GM12878 (cell line): ENCODE results near the gene PCDHB12. TPM values are rescaled to one million over a fixed set of nuclear protein-coding genes. Genes with fewer than 3 reads are reported as not detected.
"Not testable (repeated sequence)": the region's sequence is repeated elsewhere in the genome, so short reads cannot be mapped to it uniquely, and the experiment has no call there.

ENCODE experiments used
- ATAC-seq: fragments of 200-7000 bp; cut with Tn5 transposase; 3 replicates; pipeline ENCODE4 v1.9.1; 2020; ENCODE audit warnings: mild to moderate bottlenecking, moderate library complexity
- BruUV-seq: library from RNA; stranded (reverse); fragments of 400-500 nt; replicated peaks from 2 replicates; lab custom pipeline; 2021; lab: Mats Ljungman, UMichigan
- CTCF ChIA-PET: fragments of 300-600 bp; sonication (Branson Sonifier 250); formaldehyde crosslinking; extraction: SDS; loops from one replicate; lab custom pipeline; 2021; ENCODE audit warnings: inconsistent platforms; lab: Yijun Ruan, JAX
- POLR2A ChIA-PET: fragments of 350-600 bp; formaldehyde crosslinking; extraction: SDS; loops from one replicate; lab custom pipeline; 2021; ENCODE audit warnings: inconsistent platforms; lab: Charles Lee
- RAD21 ChIA-PET: fragments of 300-600 bp; sonication (Branson Sonifier 250); formaldehyde crosslinking; loops from one replicate; lab custom pipeline; 2023; ENCODE audit warnings: antibody characterized with exemption; ENCODE audit not compliant: unreplicated experiment; lab: Charles Lee
- SMC1A ChIA-PET: fragments of 300-600 bp; sonication (Branson Sonifier 250); formaldehyde crosslinking; loops from one replicate; lab custom pipeline; 2023; ENCODE audit not compliant: unreplicated experiment, uncharacterized antibody; lab: Charles Lee
- DNase-seq: peaks from one replicate; pipeline ENCODE4 v3.0.0-alpha.2; 2011; ENCODE audit warnings: low read depth, low spot score
- FAIRE-seq: peaks from 3 replicates; lab custom pipeline; 2011; peaks lifted over from hg19 to GRCh38; lab: Jason Lieb, UNC
- H2AFZ ChIP-seq: 2 replicates; pipeline ENCODE4 v1.6.0; 2011; ENCODE audit warnings: low read depth, low read length, control low read depth; ENCODE audit not compliant: control insufficient read depth
- H3K27ac ChIP-seq: 2 replicates; pipeline ENCODE4 v1.5.1; 2011; ENCODE audit warnings: control low read depth; ENCODE audit not compliant: control insufficient read depth, insufficient read depth
- H3K27me3 ChIP-seq, 2 experiments: replicated peaks in 1 of 2; 2 replicates each; pipeline versions ENCODE4 v1.6.0 to v1.6.1; 2011; ENCODE audit warnings: low read length in 1 of 2; ENCODE audit not compliant: control insufficient read depth in 2 of 2, insufficient read depth in 2 of 2
- H3K36me3 ChIP-seq, 2 experiments: 2 replicates each; pipeline ENCODE4 v1.5.1; 2011; ENCODE audit warnings: low read length in 1 of 2; ENCODE audit not compliant: control insufficient read depth in 2 of 2, insufficient read depth in 2 of 2
- H3K4me1 ChIP-seq: 2 replicates; pipeline ENCODE4 v1.6.1; 2011; ENCODE audit warnings: mild to moderate bottlenecking, low read length, moderate library complexity, mixed read lengths; ENCODE audit not compliant: control insufficient read depth, insufficient read depth
- H3K4me2 ChIP-seq: 2 replicates; pipeline ENCODE4 v1.6.0; 2011; ENCODE audit warnings: control low read depth; ENCODE audit not compliant: control insufficient read depth, insufficient read depth
- H3K4me3 ChIP-seq: fragments of 200-600 bp; sonication (generic); 2 replicates; pipeline ENCODE4 v1.5.1; 2016
- H3K79me2 ChIP-seq: 2 replicates; pipeline ENCODE4 v1.6.0; 2011; ENCODE audit warnings: low read length; ENCODE audit not compliant: control insufficient read depth, insufficient read depth
- H3K9ac ChIP-seq: 2 replicates; pipeline ENCODE4 v1.8.0; 2011; ENCODE audit warnings: low read length, control low read depth, mixed read lengths; ENCODE audit not compliant: control insufficient read depth, insufficient read depth
- H3K9me3 ChIP-seq: replicated peaks from 3 replicates; pipeline ENCODE4 v1.5.1; 2011; ENCODE audit warnings: mild to moderate bottlenecking, low read length; ENCODE audit not compliant: control insufficient read depth, insufficient read depth
- H4K20me1 ChIP-seq: 2 replicates; pipeline ENCODE4 v1.6.0; 2011; ENCODE audit not compliant: control insufficient read depth, insufficient read depth
- WGBS: methylation state at CpG from one replicate; pipeline ENCODE4 v1.1.6; 2016; ENCODE audit warnings: low lambda C conversion rate; ENCODE audit not compliant: insufficient replicate concordance, insufficient coverage; ENCODE audit errors: missing lambda C conversion rate; 5-methylcytosine and 5-hydroxymethylcytosine counted together
- in situ Hi-C: fragments of 300-500 bp; cut with MboI; formaldehyde crosslinking; loops from 9 replicates; pipeline ENCODE4 v1.14.3; 2018; ENCODE audit warnings: mixed read lengths
- intact Hi-C: fragments of 100-400 bp; cut with micrococcal nuclease; formaldehyde crosslinking; loops from one replicate; pipeline ENCODE4 v1.14.2; 2022; ENCODE audit not compliant: unreplicated experiment
- polyA plus RNA-seq, 11 experiments: library from polyadenylated mRNA; depleted of rRNA in 4 of 11; unstranded in 6 of 11; stranded (reverse) in 5 of 11; fragments of >200 nt; fragmentation: Nextera tagmentation in 4 of 11; fragmentation: Illumina TruSeq in 1 of 11; extraction: Ambion mirVana in 4 of 11; extraction: Trizol in 1 of 11; gene quantifications; 1 replicate in 1 of 11; 2 replicates in 10 of 11; pipeline versions ENCODE4 v1.2.1 to v1.2.3, GENCODE V29; 2011 to 2016; ENCODE audit warnings: inconsistent platforms in 2 of 11, missing spikeins in 2 of 11, low read depth in 1 of 11
- total RNA-seq, 4 experiments: library from RNA; depleted of rRNA in 3 of 4; stranded (reverse); fragments of >200 nt in 3 of 4; fragmentation: Illumina TruSeq in 1 of 4; extraction: Trizol in 1 of 4; gene quantifications; 2 replicates each; pipeline versions ENCODE4 v1.2.1 to v1.2.3, GENCODE V29; 2013 to 2021

PCDHB12 gene
- total and polyA plus RNA-seq, 10 of the 15 experiments (the other 5 are each of a cell fraction or from before 2014, with no cell fraction given): 0.04 to 0.08 (median 0.04) TPM; not detected in 7

DNA sequence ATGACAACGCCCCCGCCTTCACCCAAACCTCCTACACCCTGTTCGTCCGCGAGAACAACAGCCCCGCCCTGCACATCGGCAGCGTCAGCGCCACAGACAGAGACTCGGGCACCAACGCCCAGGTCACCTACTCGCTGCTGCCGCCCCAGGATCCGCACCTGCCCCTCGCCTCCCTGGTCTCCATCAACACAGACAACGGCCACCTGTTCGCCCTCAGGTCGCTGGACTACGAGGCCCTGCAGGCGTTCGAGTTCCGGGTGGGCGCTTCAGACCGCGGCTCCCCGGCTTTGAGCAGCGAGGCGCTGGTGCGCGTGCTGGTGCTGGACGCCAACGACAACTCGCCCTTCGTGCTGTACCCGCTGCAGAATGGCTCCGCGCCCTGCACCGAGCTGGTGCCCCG is 29.1 kb upstream of the PCDHB12 start:
- H3K27me3 ChIP-seq, H3K27ac ChIP-seq, ATAC-seq, RAD21 ChIA-PET, H4K20me1 ChIP-seq, H3K79me2 ChIP-seq, intact Hi-C loops, H3K9me3 ChIP-seq, FAIRE-seq, H3K4me3 ChIP-seq, H3K4me1 ChIP-seq, H3K9ac ChIP-seq, CTCF ChIA-PET, POLR2A ChIA-PET, H2AFZ ChIP-seq, BruUV-seq, H3K36me3 ChIP-seq, DNase-seq, SMC1A ChIA-PET, H3K4me2 ChIP-seq: not testable (repeated sequence)
- in situ Hi-C loops: loop anchor here (5.0 kb wide), 1 partner anchor 33 kb away; the partner anchor contains the start of gene PCDHB13
- 65% methylated on average over 18 of the region's 39 CpGs for WGBS

DNA sequence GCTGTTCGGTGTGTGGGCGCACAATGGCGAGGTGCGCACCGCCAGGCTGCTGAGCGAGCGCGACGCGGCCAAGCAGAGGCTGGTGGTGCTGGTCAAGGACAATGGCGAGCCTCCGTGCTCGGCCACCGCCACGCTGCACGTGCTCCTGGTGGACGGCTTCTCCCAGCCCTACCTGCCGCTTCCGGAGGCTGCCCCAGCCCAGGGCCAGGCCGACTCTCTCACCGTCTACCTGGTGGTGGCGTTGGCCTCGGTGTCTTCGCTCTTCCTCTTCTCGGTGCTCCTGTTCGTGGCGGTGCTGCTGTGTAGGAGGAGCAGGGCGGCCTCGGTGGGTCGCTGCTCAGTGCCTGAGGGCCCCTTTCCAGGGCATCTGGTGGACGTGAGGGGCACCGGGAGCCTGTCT is 28.6 kb upstream of the PCDHB12 start:
- H3K27me3 ChIP-seq, DNase-seq, H3K4me1 ChIP-seq, BruUV-seq, H3K4me3 ChIP-seq, FAIRE-seq, H3K36me3 ChIP-seq, H4K20me1 ChIP-seq, H2AFZ ChIP-seq, RAD21 ChIA-PET, SMC1A ChIA-PET, H3K27ac ChIP-seq, ATAC-seq, POLR2A ChIA-PET, H3K9ac ChIP-seq, CTCF ChIA-PET, H3K4me2 ChIP-seq, H3K9me3 ChIP-seq, H3K79me2 ChIP-seq: not testable (repeated sequence)
- intact Hi-C loops (loop anchor here (10.0 kb wide), 1 partner anchor 385 kb away; no protein-coding TSS in a partner anchor), in situ Hi-C loops (loop anchor here (5.0 kb wide), 1 partner anchor 32 kb away; the partner anchor contains the start of gene PCDHB13)
- 71% methylated on average over 26 of the region's 32 CpGs for WGBS
